ENCODE measurements around the gene CFAP119.

The CFAP119 gene

DNA sequence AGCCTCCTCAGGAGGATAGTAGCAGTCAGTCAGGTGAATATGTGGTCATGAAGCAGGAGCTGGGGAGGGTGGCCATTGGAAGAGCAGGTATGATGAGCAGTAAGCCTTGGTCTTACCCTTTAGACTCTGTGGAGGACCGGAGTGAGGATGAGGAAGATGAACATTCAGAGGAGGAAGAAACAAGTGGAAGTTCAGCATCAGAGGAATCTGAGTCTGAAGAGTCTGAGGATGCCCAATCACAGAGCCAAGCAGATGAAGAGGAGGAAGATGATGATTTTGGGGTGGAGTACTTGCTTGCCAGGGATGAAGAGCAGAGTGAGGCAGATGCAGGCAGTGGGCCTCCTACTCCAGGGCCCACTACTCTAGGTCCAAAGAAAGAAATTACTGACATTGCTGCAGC is 50.1 kb downstream of the CFAP119 start:
- DNase-seq (ENCODE audit: low read depth in 1 of 2, low spot score in 1 of 2), result no peak

DNA sequence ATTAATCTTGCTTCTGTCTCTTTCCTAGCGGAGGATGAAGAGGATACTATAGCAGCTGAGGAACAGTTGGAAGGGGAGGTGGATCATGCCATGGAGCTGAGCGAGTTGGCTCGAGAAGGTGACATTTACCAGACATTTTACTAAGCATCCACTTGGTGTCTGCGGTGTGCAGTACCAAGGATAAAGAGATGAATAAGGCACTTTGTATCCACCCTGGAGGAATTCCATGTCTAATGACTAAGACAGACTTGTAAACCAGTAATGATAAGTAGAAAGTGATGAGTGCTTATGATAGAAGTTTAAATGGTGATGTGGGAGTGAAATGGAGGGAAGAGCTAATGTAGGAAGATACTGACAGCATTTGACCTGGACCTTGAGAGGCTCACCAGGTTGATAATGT is 50.9 kb downstream of the CFAP119 start:
- no peak for DNase-seq (ENCODE audit: low read depth in 1 of 2, low spot score in 1 of 2)

Data from stimulated activated CD4-positive, alpha-beta T cell treated with anti-CD3 and anti-CD28 coated beads, Interleukin-15, amount 100 ng/mL, for 1 hour (primary cell).